ENCODE measurements around the gene PTPRN2. TPM values are rescaled to one million over a fixed set of nuclear protein-coding genes. Genes with fewer than 3 reads are reported as not detected.
"Not testable (repeated sequence)": the region's sequence is repeated elsewhere in the genome, so short reads cannot be mapped to it uniquely, and the experiment has no call there.

The PTPRN2 gene
- total RNA-seq, 2 experiments from 2014 or later, result 0.70 TPM; not detected in 1

DNA sequence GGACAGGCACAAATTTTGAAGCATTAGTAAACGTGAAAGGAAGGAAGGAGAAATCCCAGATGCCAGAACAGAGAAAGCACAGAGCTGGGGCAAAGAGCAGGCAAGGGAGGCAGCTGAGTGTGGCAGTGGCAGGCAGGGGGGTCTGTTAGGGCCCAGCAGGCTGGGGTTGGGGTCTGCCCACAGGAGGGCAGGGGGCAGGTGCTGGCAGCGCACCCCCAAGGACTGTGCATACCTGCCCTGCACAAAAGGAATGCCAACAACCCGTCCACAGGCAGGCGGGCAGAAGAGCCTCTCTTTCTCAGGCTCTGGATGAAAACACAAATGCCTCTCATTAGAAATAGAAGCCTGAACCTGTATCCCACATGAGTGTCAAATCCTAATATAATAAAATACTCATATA is 552.3 kb downstream of the PTPRN2 start:
- ChIA-PET CTCF (ENCODE audit: unreplicated experiment) (no interaction called here), POLR2A (no interaction called here)
- H3K9me2 ChIP-seq (ENCODE audit: insufficient read depth, low read length), result no peaks in the 10 kb centered on the region
- intact Hi-C loops (cut with micrococcal nuclease; ENCODE audit: unreplicated experiment), result no loop called here
- DNase-seq (ENCODE audit: low spot score), result no peak
- no peaks in the 10 kb centered on the region for H3K79me2 ChIP-seq (ENCODE audit: insufficient read depth, low read depth, low read length)
- no peaks in the 10 kb centered on the region for H3K4me1 ChIP-seq (ENCODE audit: insufficient read depth, low read length, poor library complexity, severe bottlenecking)
- no peak for TF ChIP-seq EZH2phosphoT487 (IDR thresholded peaks at IDR 0.05; ENCODE audit: borderline replicate concordance, low read depth, low read length)
- no peak overlapping the region for H3K4me2 ChIP-seq (ENCODE audit: low read length)
- H3K9me3 ChIP-seq (ENCODE audit: low read length), result no peaks in the 10 kb centered on the region
- H3K4me3 ChIP-seq (ENCODE audit: low read depth, low read length, poor library complexity, severe bottlenecking), result no peak overlapping the region
- H3K27ac ChIP-seq (ENCODE audit: low read depth, low read length, poor library complexity, severe bottlenecking), result no peak overlapping the region
- no peak overlapping the region for H2AFZ ChIP-seq (ENCODE audit: low read length)
- H3K36me3 ChIP-seq (ENCODE audit: insufficient read depth, low read length), result no peaks in the 10 kb centered on the region
- no TSS peak for BruUV-seq (replicated peaks)
- no peaks in the 10 kb centered on the region for H4K20me1 ChIP-seq (ENCODE audit: insufficient read depth, low read length)

DNA sequence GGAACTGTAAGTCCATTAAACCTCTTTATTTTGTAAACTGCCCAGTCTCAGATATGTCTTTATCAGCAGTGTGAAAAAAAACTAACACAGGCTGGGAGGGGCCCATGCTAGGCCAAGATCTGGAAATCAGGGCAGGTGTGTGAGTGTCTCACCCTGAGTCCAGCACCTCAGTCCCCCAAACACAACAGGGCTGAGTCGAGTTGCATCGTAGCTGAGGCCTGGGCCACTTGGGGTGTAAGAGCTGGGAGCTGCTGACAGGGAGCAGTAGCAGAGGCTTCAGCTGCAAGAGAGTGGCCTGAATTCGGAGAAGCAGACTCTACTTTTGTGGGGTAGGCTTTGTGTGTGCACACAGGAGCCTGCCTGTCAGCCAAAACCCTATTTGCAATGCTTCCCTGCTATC is 553.1 kb downstream of the PTPRN2 start:
- TF ChIP-seq EZH2phosphoT487 (IDR thresholded peaks at IDR 0.05; ENCODE audit: borderline replicate concordance, low read depth, low read length), result no peak
- TF ChIP-seq, protein P1, sequence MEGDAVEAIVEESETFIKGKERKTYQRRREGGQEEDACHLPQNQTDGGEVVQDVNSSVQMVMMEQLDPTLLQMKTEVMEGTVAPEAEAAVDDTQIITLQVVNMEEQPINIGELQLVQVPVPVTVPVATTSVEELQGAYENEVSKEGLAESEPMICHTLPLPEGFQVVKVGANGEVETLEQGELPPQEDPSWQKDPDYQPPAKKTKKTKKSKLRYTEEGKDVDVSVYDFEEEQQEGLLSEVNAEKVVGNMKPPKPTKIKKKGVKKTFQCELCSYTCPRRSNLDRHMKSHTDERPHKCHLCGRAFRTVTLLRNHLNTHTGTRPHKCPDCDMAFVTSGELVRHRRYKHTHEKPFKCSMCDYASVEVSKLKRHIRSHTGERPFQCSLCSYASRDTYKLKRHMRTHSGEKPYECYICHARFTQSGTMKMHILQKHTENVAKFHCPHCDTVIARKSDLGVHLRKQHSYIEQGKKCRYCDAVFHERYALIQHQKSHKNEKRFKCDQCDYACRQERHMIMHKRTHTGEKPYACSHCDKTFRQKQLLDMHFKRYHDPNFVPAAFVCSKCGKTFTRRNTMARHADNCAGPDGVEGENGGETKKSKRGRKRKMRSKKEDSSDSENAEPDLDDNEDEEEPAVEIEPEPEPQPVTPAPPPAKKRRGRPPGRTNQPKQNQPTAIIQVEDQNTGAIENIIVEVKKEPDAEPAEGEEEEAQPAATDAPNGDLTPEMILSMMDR (conservative IDR thresholded peaks at IDR 0.05; ENCODE audit: low read length), result no peak
- BruUV-seq (replicated peaks), result no TSS peak
- H3K9me3 ChIP-seq (ENCODE audit: low read length), result no peaks in the 10 kb centered on the region
- intact Hi-C loops (cut with micrococcal nuclease; ENCODE audit: unreplicated experiment), result no loop called here
- H4K20me1 ChIP-seq (ENCODE audit: insufficient read depth, low read length), result no peaks in the 10 kb centered on the region
- H3K4me2 ChIP-seq (ENCODE audit: low read length), result no peak overlapping the region
- no peaks in the 10 kb centered on the region for H3K79me2 ChIP-seq (ENCODE audit: insufficient read depth, low read depth, low read length)
- ChIA-PET CTCF (ENCODE audit: unreplicated experiment) (no interaction called here), POLR2A (no interaction called here)
- H3K9me2 ChIP-seq (ENCODE audit: insufficient read depth, low read length), result no peaks in the 10 kb centered on the region
- no peak overlapping the region for H3K4me3 ChIP-seq (ENCODE audit: low read depth, low read length, poor library complexity, severe bottlenecking)
- no peaks in the 10 kb centered on the region for H3K4me1 ChIP-seq (ENCODE audit: insufficient read depth, low read length, poor library complexity, severe bottlenecking)
- no peaks in the 10 kb centered on the region for H3K36me3 ChIP-seq (ENCODE audit: insufficient read depth, low read length)
- DNase-seq (ENCODE audit: low spot score), result no peak
- H3K27ac ChIP-seq (ENCODE audit: low read depth, low read length, poor library complexity, severe bottlenecking), result no peak overlapping the region
- no peak overlapping the region for H2AFZ ChIP-seq (ENCODE audit: low read length)

DNA sequence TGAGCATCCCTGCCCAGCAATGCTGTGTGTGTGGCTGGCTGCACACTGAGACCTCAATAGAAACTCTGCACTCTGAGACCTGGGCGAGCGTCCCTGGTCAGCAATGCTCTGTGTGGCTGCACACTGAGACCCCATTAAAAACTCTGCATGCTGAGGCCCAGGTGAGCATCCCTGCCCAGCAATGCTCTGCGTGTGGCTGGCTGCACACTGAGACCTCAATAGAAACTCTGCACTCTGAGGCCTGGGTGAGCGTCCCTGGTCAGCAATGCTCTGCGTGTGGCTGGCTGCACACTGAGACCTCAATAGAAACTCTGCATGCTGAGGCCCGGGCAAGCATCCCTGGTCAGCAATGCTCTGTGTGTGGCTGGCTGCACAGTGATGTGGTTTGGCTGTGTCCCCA is 553.7 kb downstream of the PTPRN2 start:
- H3K27ac ChIP-seq (ENCODE audit: low read depth, low read length, poor library complexity, severe bottlenecking); H3K79me2 ChIP-seq (ENCODE audit: insufficient read depth, low read depth, low read length); H3K4me1 ChIP-seq (ENCODE audit: insufficient read depth, low read length, poor library complexity, severe bottlenecking); CTCF ChIA-PET (ENCODE audit: unreplicated experiment); H3K36me3 ChIP-seq (ENCODE audit: insufficient read depth, low read length); H3K4me3 ChIP-seq (ENCODE audit: low read depth, low read length, poor library complexity, severe bottlenecking); H2AFZ ChIP-seq (ENCODE audit: low read length); H3K9me3 ChIP-seq (ENCODE audit: low read length); DNase-seq (ENCODE audit: low spot score); BruUV-seq (replicated peaks); H3K9me2 ChIP-seq (ENCODE audit: insufficient read depth, low read length); POLR2A ChIA-PET; H4K20me1 ChIP-seq (ENCODE audit: insufficient read depth, low read length); H3K4me2 ChIP-seq (ENCODE audit: low read length); intact Hi-C loops (cut with micrococcal nuclease; ENCODE audit: unreplicated experiment): not testable (repeated sequence)

DNA sequence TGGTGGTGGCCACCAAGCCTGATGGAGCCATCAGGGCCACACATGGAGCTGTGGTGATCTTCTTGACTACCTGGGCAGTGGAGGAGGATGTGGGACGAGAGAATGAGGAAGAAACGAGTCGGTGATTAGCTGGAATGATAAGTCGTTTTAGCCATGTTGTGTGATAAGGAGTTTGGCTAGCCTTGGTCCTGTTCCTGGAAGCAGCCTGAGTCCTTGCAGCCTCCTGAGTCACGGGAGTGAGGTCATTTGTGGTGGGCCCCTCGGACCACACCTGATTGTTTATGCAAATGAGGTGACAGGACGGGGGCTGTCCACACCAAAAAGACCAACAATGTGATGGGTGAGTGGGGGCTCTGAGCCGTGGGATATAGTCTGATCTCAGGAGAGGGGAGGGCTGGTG is 554.4 kb downstream of the PTPRN2 start:
- Histone ChIP-seq H3K4me3 (ENCODE audit: low read depth, low read length, poor library complexity, severe bottlenecking) (no peak overlapping the region), H3K9me2 (ENCODE audit: insufficient read depth, low read length) (no peaks in the 10 kb centered on the region), H3K36me3 (ENCODE audit: insufficient read depth, low read length) (no peaks in the 10 kb centered on the region), H3K9me3 (ENCODE audit: low read length) (no peaks in the 10 kb centered on the region), H3K79me2 (ENCODE audit: insufficient read depth, low read depth, low read length) (no peaks in the 10 kb centered on the region), H3K27ac (ENCODE audit: low read depth, low read length, poor library complexity, severe bottlenecking) (no peak overlapping the region), H3K4me1 (ENCODE audit: insufficient read depth, low read length, poor library complexity, severe bottlenecking) (no peaks in the 10 kb centered on the region), H3K4me2 (ENCODE audit: low read length) (no peak overlapping the region), H4K20me1 (ENCODE audit: insufficient read depth, low read length) (no peaks in the 10 kb centered on the region), H2AFZ (ENCODE audit: low read length) (no peak overlapping the region)
- intact Hi-C loops (cut with micrococcal nuclease; ENCODE audit: unreplicated experiment), result no loop called here
- TF ChIP-seq, protein P1 (conservative IDR thresholded peaks at IDR 0.05; ENCODE audit: low read length), result no peak
- TF ChIP-seq EZH2phosphoT487 (IDR thresholded peaks at IDR 0.05; ENCODE audit: borderline replicate concordance, low read depth, low read length), result no peak
- CTCF ChIA-PET (ENCODE audit: unreplicated experiment), result interaction anchor here (0.6 kb wide), 1 partner anchor 180 kb away, joined by 3 read pairs; no protein-coding TSS in a partner anchor
- POLR2A ChIA-PET, result no interaction called here
- no peak for DNase-seq (ENCODE audit: low spot score)
- BruUV-seq (replicated peaks), result no TSS peak

Measured in OCI-LY7 (cell line).